ENCODE data around the gene HSDL1.

The HSDL1 gene

DNA sequence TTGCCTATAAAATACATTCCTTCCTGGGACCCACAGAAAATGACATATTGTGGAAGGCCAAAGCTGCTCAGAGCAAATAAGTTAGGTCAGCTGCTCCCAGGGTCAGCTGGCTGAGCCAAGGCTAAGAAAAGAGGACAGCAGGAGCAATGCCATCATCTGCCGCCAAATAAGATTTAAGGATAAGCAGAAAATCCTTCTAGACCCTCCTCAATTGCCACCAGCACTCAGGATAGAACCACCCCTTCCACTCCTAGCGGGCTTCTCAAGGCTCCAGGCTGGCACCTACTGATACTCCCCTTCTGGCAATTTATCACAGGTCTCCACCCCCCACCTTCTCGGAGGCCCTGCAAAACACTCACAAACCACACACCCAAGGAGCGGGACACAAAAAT is 51.1 kb downstream of the HSDL1 start:
- Histone ChIP-seq H3K4me1 (ENCODE audit: insufficient read depth, low read length) (no peaks in the 10 kb centered on the region), H3K36me3 (ENCODE audit: insufficient read depth, low read depth, low read length) (peaks cover 90% of the 10 kb centered on the region), H3K9ac (ENCODE audit: low read depth, low read length) (no peak overlapping the region), H3K27me3 (ENCODE audit: insufficient read depth, low read length) (no peaks in the 10 kb centered on the region), H3K4me3 (ENCODE audit: low read length) (no peak overlapping the region), H3K9me3 (ENCODE audit: insufficient read depth, low read depth, low read length) (no peaks in the 10 kb centered on the region), H3K27ac (ENCODE audit: low read length) (no peak overlapping the region)

GRCh38 chr16:84093120-84093878 is 51.7 kb downstream of the HSDL1 start:
- Histone ChIP-seq H3K27ac (ENCODE audit: low read length) (no peak overlapping the region), H3K9me3 (ENCODE audit: insufficient read depth, low read depth, low read length) (no peaks in the 10 kb centered on the region), H3K27me3 (ENCODE audit: insufficient read depth, low read length) (no peaks in the 10 kb centered on the region), H3K9ac (ENCODE audit: low read depth, low read length) (no peak overlapping the region), H3K4me3 (ENCODE audit: low read length) (no peak overlapping the region), H3K4me1 (ENCODE audit: insufficient read depth, low read length) (no peaks in the 10 kb centered on the region), H3K36me3 (ENCODE audit: insufficient read depth, low read depth, low read length) (peaks cover 90% of the 10 kb centered on the region)

DNA sequence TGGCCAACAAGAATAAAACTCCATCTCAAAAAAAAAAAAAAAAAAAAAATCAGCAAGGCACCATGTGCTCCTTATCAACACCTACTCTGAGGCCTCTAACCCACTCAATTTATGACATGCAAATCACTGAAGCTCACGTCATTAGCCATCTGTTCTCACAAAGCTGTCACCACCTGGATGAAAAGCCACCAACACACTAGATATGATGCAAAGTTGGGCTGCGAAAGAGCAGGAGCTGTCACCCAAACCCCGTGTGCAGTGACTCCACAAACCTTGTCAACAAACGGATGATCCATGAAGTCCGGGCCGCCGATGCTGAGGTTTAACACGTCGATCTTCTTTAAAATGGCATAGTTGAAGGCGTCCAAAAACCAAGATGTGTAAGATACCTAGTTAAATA is 53.5 kb downstream of the HSDL1 start:
- no peaks in the 10 kb centered on the region for H3K9me3 ChIP-seq (ENCODE audit: insufficient read depth, low read depth, low read length)
- H3K27ac ChIP-seq (ENCODE audit: low read length): no peak overlapping the region
- H3K4me1 ChIP-seq (ENCODE audit: insufficient read depth, low read length): no peaks in the 10 kb centered on the region
- H3K9ac ChIP-seq (ENCODE audit: low read depth, low read length): no peak overlapping the region
- H3K4me3 ChIP-seq (ENCODE audit: low read length): no peak overlapping the region
- H3K27me3 ChIP-seq (ENCODE audit: insufficient read depth, low read length): no peaks in the 10 kb centered on the region
- peaks cover 92% of the 10 kb centered on the region for H3K36me3 ChIP-seq (ENCODE audit: insufficient read depth, low read depth, low read length)

DNA sequence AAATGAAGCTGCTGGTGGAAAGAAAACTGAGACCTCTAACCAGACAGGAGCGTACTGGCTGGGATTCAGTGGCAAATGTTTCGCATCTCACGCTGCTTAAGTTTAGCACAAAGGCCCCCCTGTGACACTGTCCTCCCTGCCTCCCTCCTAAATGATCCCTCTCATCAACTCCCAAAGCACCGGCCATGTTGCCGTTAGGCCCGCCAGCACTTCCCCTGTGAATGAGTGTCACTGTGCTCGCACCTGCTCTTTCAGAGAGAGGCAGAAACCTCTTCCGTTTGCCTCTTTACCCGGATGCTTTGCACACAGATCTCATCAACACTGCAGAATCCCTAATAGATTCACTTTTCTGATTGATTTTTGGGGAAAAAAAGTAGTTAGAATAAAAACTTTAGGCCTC is 54.8 kb downstream of the HSDL1 start:
- no peak overlapping the region for H3K4me3 ChIP-seq (ENCODE audit: low read length)
- H3K9me3 ChIP-seq (ENCODE audit: insufficient read depth, low read depth, low read length): no peaks in the 10 kb centered on the region
- no peaks in the 10 kb centered on the region for H3K27me3 ChIP-seq (ENCODE audit: insufficient read depth, low read length)
- H3K36me3 ChIP-seq (ENCODE audit: insufficient read depth, low read depth, low read length): peaks cover 88% of the 10 kb centered on the region
- no peaks in the 10 kb centered on the region for H3K4me1 ChIP-seq (ENCODE audit: insufficient read depth, low read length)
- H3K9ac ChIP-seq (ENCODE audit: low read depth, low read length): no peak overlapping the region
- no peak overlapping the region for H3K27ac ChIP-seq (ENCODE audit: low read length)

- Histone ChIP-seq H3K4me1 (ENCODE audit: insufficient read depth, low read length) (no peaks in the 10 kb centered on the region), H3K4me3 (ENCODE audit: low read length) (no peak overlapping the region), H3K27ac (ENCODE audit: low read length) (no peak overlapping the region), H3K9ac (ENCODE audit: low read depth, low read length) (no peak overlapping the region), H3K27me3 (ENCODE audit: insufficient read depth, low read length) (no peaks in the 10 kb centered on the region), H3K9me3 (ENCODE audit: insufficient read depth, low read depth, low read length) (no peaks in the 10 kb centered on the region), H3K36me3 (ENCODE audit: insufficient read depth, low read depth, low read length) (peaks cover 85% of the 10 kb centered on the region)
These were observed 56.1 kb downstream of the HSDL1 start for GRCh38 chr16:84088695-84089395.

- Histone ChIP-seq H3K27me3 (ENCODE audit: insufficient read depth, low read length) (no peaks in the 10 kb centered on the region), H3K9ac (ENCODE audit: low read depth, low read length) (no peak overlapping the region), H3K9me3 (ENCODE audit: insufficient read depth, low read depth, low read length) (no peaks in the 10 kb centered on the region), H3K36me3 (ENCODE audit: insufficient read depth, low read depth, low read length) (peaks cover 83% of the 10 kb centered on the region), H3K4me1 (ENCODE audit: insufficient read depth, low read length) (no peaks in the 10 kb centered on the region), H3K27ac (ENCODE audit: low read length) (no peak overlapping the region), H3K4me3 (ENCODE audit: low read length) (no peak overlapping the region)
These were observed 57.4 kb downstream of the HSDL1 start for GRCh38 chr16:84087466-84088151.

DNA sequence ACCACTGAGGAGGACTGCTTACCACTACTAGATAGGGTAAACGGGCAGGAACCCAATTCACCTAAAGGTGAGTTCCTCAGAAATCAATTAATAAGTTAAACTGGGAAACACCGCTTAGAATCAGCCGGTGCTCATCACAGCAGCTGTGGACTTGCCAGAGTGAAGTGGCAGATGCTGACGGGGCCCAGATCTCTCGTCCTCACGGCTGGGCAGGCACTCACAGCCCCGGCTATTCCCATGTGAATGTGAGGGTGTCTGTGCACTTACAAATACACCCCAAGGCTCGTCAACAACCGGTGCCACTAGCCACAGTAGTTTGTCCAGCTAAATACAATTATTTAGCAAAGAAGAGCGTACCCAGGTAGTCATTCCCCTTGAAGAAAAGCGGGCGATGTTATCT is 58.0 kb downstream of the HSDL1 start:
- Histone ChIP-seq H3K27ac (ENCODE audit: low read length) (no peak overlapping the region), H3K4me1 (ENCODE audit: insufficient read depth, low read length) (no peaks in the 10 kb centered on the region), H3K36me3 (ENCODE audit: insufficient read depth, low read depth, low read length) (peaks cover 83% of the 10 kb centered on the region), H3K9ac (ENCODE audit: low read depth, low read length) (no peak overlapping the region), H3K9me3 (ENCODE audit: insufficient read depth, low read depth, low read length) (no peaks in the 10 kb centered on the region), H3K27me3 (ENCODE audit: insufficient read depth, low read length) (no peaks in the 10 kb centered on the region), H3K4me3 (ENCODE audit: low read length) (no peak overlapping the region)

GRCh38 chr16:84086341-84086740 is 58.6 kb downstream of the HSDL1 start:
- no peaks in the 10 kb centered on the region for H3K27me3 ChIP-seq (ENCODE audit: insufficient read depth, low read length)
- peaks cover 83% of the 10 kb centered on the region for H3K36me3 ChIP-seq (ENCODE audit: insufficient read depth, low read depth, low read length)
- H3K27ac ChIP-seq (ENCODE audit: low read length): no peak overlapping the region
- no peaks in the 10 kb centered on the region for H3K4me1 ChIP-seq (ENCODE audit: insufficient read depth, low read length)
- H3K9me3 ChIP-seq (ENCODE audit: insufficient read depth, low read depth, low read length): no peaks in the 10 kb centered on the region
- no peak overlapping the region for H3K9ac ChIP-seq (ENCODE audit: low read depth, low read length)
- H3K4me3 ChIP-seq (ENCODE audit: low read length): no peak overlapping the region

DNA sequence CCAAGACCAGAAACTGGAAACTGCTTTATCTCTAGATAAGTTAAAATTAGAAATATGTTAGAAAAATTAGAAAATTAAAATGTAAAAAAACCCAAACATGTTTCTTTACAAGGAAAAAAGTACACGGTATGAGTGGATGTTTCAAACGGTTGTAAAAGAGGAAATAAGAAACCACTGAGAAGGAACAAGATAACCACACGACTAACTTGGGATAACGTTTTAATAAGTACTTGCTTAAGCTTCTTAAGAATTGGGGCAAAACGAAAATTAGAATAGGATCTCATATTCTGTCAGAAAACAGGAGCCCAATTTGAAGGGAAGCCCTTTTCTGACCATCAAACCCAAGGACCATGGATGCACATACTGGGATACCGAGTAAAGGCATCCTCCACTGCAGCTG is 59.2 kb downstream of the HSDL1 start:
- Histone ChIP-seq H3K27ac (ENCODE audit: low read length) (no peak overlapping the region), H3K4me1 (ENCODE audit: insufficient read depth, low read length) (no peaks in the 10 kb centered on the region), H3K4me3 (ENCODE audit: low read length) (no peak overlapping the region), H3K36me3 (ENCODE audit: insufficient read depth, low read depth, low read length) (peaks cover 87% of the 10 kb centered on the region), H3K9ac (ENCODE audit: low read depth, low read length) (no peak overlapping the region), H3K9me3 (ENCODE audit: insufficient read depth, low read depth, low read length) (no peaks in the 10 kb centered on the region), H3K27me3 (ENCODE audit: insufficient read depth, low read length) (no peaks in the 10 kb centered on the region)

- Histone ChIP-seq H3K9me3 (ENCODE audit: insufficient read depth, low read depth, low read length) (no peaks in the 10 kb centered on the region), H3K4me1 (ENCODE audit: insufficient read depth, low read length) (no peaks in the 10 kb centered on the region), H3K9ac (ENCODE audit: low read depth, low read length) (no peak overlapping the region), H3K4me3 (ENCODE audit: low read length) (no peak overlapping the region), H3K27me3 (ENCODE audit: insufficient read depth, low read length) (no peaks in the 10 kb centered on the region), H3K27ac (ENCODE audit: low read length) (no peak overlapping the region), H3K36me3 (ENCODE audit: insufficient read depth, low read depth, low read length) (peaks cover 88% of the 10 kb centered on the region)
These were observed 59.7 kb downstream of the HSDL1 start for GRCh38 chr16:84085271-84085667.

GRCh38 chr16:84084570-84085270 is 60.3 kb downstream of the HSDL1 start:
- Histone ChIP-seq H3K4me1 (ENCODE audit: insufficient read depth, low read length) (no peaks in the 10 kb centered on the region), H3K27ac (ENCODE audit: low read length) (no peak overlapping the region), H3K9me3 (ENCODE audit: insufficient read depth, low read depth, low read length) (no peaks in the 10 kb centered on the region), H3K9ac (ENCODE audit: low read depth, low read length) (no peak overlapping the region), H3K36me3 (ENCODE audit: insufficient read depth, low read depth, low read length) (peaks cover 88% of the 10 kb centered on the region), H3K4me3 (ENCODE audit: low read length) (no peak overlapping the region), H3K27me3 (ENCODE audit: insufficient read depth, low read length) (no peaks in the 10 kb centered on the region)

Measured in iPS-20b (cell line).